T-helper 2 cell treated with Interferon-gamma antibody and Interleukin-4, amounts not matched to agents 100 ng/mL and 5 ng/mL, for 36 hours (primary cell): Measurements from ENCODE around the gene TP73. TPM values are rescaled to one million over a fixed set of nuclear protein-coding genes. Genes with fewer than 3 reads are reported as not detected.

Source experiments
- intact Hi-C: fragments of 100-400 bp; cut with micrococcal nuclease; formaldehyde crosslinking; loops from one replicate; pipeline ENCODE4 v1.15.1; 2023
- total RNA-seq: library from RNA; stranded (reverse); gene quantifications from 2 replicates; pipeline ENCODE4 v1.2.3, GENCODE V29; 2022

Gene TP73
- total RNA-seq, 1 donor from 2014 or later: 2.6 TPM

DNA sequence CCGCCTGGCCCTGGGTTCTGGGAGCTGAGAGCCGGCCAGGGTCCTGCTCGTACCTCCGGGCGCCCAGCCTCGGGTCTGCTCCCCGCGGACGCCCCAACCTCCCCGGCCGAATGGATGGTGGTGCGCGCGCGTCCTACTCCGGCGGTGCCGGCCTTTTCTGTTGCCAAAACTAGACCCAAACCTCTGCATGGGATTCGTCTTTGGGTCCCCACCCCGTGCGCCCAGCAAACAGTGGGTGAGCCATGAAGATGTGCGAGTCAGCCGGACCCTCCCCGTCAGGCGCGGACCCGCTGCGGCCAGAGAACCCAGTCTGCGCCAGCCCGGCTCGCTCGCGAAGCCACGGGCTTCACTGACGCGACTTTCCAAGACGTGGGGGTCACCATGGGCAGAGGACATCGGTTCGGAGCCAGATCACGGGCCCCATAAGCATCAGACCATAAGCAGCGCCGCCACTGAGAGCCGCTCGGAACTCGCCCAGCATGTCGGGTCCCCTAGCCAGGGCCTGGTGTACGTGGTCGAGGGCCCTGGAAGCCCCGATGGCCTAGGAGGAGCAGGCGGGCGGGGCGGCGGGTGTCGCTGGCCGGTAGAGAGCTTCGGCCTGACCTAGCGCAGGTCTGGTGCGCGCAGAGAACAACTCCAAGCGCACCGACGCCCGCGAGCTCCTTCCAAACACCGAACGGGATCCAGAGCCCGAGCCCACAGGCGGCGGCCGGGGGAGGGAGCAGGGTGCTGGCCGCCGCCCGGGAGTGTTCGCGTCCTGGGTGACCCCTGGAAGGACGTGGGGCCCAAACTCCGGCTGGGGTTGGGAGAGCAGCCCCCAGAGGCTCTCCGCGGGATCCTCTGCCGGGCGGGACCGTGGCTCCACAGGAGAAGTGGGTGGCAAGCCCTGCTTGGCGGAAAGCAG is 1.0 kb upstream of the TP73 start:
- intact Hi-C loops: loop anchor here (10.0 kb wide), 1 partner anchor 124 kb away; the partner anchor contains the start of gene SMIM1

DNA sequence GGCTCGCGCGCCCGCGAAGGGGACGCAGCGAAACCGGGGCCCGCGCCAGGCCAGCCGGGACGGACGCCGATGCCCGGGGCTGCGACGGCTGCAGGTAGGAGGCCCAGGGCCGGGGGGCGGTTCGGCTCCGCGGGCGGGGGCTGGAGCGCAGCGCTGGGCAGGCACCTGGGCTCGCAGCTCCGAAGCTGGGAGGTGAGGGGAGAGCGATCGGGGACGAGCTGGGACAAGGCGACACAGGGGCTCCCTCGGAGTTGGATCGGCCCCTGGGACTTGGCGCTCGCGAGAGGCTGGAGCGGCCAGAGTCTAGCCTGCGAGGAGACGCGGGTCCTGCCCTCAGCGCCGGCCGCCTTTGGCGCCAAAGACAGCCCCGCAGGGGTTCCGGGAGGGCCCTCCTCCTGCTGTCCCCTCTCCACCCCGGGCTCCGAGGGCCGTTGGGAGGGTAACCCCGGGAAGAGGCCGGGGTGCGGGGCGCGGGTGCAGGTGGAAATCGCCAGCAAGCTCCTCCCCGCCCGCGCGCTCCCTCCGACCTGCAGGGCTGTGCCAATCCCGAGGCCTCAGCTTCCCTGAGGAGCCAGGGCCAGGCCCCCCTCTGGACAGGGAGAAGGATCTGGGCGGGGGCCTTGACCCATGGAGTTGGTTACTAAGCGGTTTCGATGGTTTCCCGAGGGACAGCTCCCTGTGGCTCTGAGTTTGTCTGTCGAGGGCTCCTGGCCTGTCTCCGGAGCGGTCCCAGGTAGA is 401 bp downstream of the TP73 start:
- intact Hi-C loops: loop anchor here (10.0 kb wide), 1 partner anchor 122 kb away; the partner anchor contains the start of gene SMIM1

DNA sequence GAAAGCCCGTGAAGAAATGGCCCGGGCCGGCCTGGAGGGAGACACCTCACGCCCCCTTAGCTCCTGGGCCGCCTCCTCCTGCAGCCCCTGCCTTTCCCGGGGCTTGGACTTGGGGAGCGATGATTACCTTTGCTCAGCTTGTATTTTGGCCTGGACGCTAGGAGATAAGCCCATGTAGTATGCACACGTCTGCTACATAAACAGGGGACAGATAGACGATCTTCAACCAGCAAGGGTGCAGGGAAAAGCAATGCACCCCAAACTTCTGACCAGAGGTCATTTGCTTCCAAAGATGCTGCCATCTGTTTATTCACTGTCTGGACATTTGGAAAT is 936 bp downstream of the TP73 start:
- intact Hi-C loops: loop anchor here (10.0 kb wide), 1 partner anchor 122 kb away; the partner anchor contains the start of gene SMIM1

DNA sequence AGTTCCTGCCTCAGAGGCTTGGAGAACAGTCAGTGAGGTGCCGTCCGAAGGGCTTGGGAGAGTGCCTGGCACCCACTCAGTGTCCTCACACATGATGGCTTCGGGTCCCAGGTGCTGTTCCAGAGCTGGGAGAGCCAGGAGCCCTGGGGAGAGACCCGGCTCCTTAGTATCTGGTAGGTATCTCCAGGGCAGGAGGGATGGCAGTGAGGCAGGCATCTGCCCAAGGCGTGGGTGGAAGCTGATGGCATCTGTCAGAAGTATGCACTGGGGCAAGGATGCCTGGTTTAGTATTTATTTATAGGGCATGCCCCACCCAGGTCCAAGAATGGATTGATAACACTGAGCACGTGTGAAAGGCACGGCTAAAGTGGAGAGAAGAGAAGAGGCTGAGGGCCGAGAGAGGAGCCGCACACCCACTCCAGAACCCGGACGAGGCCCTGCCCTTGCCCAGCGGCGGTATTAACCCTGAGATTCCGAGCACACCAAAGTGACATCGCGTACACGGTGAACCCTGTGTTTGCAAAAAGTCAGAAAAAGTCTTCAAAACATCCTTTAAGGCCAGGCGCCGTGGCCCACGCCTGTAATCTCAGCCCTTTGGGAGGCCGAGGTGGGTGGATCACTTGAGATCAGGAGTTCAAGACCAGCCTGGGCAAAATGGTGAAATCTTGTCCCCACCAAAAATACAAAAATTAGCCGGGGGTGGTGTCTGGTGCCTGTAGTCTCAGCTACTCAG is 2.4 kb downstream of the TP73 start:
- intact Hi-C loops: loop anchor here (10.0 kb wide), 1 partner anchor 120 kb away; the partner anchor contains the start of gene SMIM1

DNA sequence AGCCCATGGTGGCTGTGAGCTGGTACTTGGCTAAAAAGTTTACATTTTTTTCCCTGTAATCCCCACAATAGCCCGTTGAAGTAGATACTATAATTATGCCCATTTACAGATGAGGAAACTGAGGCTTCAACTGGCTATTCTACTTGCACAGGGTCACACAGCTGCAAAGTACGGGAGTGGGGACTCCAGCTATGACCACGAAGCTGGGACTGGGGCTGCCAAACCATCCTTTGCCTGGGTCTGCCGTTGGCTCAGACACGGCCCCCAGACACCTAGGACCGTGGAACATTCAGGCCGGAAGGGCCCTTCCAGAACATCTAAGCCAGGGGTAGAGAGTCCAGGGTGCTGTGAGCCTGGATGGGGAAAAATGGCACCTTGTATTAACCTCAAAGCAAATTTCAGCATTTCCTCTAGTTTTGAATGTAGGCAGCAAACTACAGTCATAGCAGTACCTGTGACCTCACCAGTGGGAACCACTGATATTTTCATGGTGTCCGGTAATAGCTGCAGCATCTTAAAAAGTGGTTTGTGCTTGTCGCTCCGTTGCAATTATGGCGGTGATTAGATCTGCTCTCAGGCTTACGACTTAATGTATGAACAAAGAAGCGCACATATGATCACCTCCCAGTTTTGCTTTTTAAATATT is 4.3 kb downstream of the TP73 start:
- intact Hi-C loops: loop anchor here (10.0 kb wide), 1 partner anchor 118 kb away; the partner anchor contains the start of gene SMIM1

DNA sequence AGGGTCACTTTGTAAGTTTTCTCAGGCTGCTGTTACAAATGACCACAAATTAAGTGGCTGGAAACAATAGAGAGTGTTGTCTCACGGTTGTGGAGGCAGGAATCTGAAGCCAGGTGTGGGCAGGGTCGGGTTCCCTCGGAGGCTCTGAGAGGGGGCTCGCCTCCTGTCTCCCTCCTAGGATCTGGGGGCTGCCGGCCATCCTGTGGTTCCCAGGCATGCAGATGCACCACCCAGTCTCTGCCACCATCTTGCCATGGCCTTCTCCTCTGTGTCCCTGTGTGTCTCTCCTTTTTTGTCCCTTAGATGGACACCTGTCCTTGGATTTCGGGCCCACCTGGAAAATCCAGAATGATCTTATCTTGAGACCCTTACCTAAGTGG is 4.8 kb downstream of the TP73 start:
- intact Hi-C loops: loop anchor here (10.0 kb wide), 1 partner anchor 118 kb away; the partner anchor contains the start of gene SMIM1

DNA sequence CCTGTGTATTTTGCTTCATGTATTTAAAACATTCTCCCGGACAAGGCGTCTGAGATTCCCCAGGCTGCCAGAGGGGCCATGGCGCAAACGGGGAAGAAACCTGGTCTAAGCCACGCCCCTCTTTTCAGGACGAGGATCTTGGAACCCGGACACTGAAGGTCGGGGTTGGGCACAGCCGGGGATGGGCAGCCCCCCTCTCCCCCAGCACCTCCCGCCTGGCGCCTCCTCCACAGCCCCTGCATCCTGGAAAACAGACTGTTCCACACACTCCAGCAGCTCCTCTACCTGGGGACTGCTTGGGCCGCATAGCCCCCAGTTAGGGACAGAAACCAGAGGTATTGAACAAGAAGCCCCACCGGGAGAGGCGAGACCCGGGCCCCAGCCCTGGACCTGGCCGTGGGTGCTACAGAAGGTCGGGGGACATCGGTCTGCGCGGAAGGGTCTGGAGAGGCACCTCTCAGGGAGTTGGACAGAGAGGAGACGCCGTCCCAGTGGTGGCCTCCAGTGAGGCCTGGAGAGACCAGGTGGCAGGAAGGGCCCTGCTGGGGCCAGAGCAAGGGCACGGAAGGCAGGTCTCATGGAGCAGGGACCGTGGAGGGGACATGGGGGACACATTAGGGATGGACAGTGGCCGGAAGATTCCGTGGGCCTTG is 5.4 kb downstream of the TP73 start:
- intact Hi-C loops: loop anchor here (10.0 kb wide), 1 partner anchor 117 kb away; the partner anchor contains the start of gene SMIM1

DNA sequence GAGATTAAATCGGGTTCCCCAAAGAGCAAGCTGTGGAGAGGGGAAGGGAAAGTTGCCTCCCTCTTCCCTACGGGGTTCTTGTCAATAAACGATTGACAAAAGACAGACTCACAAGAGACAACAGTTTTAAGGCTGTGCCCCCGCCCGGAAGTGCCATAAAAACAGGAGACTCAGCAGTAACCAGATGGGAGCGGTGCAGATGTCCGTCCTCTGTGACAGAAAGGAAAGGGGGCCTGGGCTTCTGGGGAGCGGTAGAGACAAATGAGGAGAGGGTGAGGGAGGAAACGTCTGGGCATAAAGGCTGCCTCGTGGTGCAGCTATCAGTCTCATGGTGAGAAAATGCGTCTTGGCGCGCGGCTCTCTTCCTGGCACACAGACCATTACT is 5.9 kb downstream of the TP73 start:
- intact Hi-C loops: loop anchor here (10.0 kb wide), 1 partner anchor 117 kb away; the partner anchor contains the start of gene SMIM1

DNA sequence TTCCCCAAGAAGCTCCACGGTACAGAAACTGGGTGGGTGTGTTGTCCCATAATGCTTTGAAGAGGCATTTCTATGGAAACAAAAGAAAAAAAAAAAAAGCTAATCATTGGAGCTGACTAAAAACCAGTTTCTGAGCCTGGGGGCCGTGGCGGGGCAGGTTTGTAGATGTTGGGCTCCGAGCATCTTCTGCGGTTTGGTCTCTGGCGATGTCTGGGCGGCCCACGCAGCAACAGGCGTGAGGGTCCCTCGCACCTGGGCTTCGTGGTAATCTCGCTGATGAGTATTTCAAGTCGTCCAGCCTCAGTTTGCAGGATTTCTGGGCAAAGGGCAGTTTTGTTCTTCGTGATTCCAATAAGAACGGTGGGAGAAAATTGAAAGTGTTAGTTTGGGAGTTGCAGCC is 6.8 kb downstream of the TP73 start:
- intact Hi-C loops: loop anchor here (10.0 kb wide), 1 partner anchor 116 kb away; the partner anchor contains the start of gene SMIM1

DNA sequence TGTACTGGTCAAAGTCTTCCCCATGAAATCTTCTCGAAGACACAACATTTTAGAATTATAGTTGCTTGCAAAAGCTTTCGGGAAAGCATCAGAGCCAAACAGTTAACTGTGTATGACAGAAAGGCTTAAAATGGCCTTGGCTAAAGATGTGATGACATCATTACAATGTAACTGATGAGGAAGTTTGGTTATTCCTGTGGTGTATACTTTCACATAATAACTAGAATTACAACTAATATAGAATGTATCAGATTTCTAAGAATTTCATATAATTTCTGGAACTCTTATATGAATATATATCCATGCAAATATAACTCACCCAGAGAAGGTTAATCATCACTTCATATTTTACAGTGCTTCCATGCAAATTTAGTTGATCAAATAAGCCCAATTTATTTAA is 8.4 kb downstream of the TP73 start:
- intact Hi-C loops: no loop called here

DNA sequence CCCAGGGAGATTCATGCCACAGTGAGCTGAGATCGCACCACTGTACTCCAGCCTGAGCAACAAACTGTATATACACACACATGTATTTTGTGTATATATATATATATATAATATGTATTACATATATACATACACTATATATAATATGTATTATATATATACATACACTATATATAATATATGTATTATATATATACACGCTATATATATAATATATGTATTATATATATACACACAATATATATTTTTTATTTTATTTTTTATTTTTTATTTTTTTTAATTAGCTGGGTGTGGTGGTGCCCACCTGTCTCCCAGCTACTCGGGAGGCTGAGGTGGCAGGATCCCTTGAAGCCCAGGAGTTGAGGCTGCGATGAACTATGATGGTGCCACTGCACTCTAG is 9.3 kb downstream of the TP73 start:
- intact Hi-C loops: no loop called here

DNA sequence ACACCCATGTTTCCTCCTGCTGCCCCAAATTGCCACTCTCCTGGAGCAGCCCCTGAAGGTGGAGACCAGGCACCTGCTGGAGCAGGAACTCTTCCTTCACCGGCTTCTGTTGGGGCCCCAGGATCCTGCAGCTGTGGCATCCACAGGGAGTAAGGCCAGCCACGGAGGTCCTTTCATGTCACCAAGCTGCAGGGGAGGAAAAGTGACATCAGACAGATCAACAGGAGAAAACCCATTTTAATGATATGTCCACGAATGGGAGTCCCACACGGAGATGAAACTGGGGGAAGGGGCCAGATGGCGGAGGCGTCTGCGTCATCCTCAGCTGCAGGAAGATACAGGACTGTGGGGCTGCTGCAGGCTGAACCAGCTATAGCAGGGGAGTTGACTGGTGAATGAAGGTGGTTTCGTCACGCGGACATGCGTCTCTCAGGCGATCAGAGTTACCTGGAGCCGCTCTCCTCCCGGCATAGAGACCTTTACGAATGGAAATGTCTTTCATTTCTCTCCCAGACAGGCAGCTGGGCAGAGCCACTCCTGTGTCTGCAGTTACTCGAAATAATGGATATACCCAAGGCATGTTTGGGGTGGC is 9.9 kb downstream of the TP73 start:
- intact Hi-C loops: no loop called here

DNA sequence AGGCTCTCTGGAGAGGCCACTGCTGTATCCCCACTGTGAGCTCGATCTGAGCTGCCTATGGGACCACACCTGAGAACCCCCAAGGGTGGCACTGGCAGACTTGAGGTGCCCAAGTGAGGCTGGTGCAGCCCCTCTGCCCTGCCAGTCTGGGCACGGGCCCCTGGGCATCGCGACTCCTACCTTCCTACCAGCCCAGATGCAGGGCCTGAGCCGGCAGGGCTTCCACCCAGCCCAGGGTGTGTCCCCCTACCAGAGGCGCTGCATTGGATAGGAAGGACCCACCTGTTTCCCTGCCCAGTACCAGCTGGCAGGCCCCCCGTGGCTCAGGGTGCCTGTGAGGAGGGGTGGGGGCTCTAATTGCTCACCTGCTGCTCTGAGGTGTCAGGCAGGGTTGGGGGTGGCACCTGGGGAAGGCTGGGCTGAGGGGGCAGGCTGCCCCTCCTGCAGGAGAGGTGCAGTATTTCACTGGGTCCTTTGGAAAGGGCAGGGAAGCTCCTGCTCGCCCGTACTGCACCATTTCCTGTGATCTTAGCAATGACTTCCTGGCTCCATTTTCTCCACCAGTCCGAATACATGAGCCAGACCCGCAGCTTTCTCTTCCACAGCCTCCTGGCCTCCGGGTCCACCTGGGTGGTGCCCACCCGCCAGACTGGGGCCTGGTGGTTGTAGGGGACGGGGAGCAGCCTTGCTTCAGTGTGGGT is 11.8 kb downstream of the TP73 start:
- intact Hi-C loops: no loop called here

DNA sequence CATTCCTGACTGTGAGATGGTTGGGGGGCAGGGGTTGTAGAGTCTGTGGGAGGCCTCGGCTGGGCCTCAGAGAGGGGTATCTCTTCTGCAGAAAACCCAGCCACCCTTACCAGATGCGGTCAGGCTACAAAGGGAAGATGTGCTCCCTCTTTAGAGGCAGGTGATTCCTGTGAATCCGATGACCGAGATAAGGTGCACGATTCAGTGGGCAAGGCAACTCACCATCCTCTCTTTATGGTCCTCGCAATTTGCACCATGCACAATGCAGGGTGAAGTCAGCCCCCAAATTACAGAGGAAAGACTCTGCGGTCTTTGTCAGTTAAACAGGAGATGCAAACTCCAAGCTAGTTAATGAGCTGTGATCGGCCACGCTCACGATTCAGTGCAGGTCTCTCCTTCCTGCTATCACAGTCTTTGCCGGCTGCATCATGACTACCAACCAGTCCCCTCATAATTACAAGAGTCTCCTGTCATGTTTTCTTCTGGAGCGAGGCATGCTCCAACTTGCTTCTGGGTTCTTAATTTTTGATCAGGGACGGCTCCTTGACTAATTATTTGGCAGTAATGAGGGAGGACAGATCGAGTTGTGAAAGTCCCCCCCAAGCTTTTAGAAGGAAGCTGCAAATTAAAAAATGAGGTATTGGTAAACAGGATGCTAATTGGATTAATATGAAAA is 12.5 kb downstream of the TP73 start:
- intact Hi-C loops: no loop called here

DNA sequence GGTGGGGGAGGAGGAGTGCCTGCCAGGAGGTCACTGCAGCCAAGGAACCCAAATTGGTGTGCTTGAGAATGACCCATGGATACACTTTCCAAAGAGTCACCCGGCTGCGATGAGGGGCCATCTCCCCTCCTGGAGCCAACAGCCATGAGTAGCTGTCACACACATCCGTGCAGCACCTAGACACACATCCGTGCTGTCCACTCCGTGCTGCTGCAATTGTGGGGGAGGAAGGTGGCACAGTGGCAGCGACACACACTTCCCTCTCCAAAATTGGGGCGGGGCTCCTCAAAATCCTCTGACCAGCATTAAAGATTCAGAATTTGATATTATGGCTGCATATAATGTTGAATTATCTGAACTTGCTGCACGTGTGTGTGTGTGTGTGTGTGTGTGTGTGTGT is 15.8 kb downstream of the TP73 start:
- intact Hi-C loops: no loop called here

DNA sequence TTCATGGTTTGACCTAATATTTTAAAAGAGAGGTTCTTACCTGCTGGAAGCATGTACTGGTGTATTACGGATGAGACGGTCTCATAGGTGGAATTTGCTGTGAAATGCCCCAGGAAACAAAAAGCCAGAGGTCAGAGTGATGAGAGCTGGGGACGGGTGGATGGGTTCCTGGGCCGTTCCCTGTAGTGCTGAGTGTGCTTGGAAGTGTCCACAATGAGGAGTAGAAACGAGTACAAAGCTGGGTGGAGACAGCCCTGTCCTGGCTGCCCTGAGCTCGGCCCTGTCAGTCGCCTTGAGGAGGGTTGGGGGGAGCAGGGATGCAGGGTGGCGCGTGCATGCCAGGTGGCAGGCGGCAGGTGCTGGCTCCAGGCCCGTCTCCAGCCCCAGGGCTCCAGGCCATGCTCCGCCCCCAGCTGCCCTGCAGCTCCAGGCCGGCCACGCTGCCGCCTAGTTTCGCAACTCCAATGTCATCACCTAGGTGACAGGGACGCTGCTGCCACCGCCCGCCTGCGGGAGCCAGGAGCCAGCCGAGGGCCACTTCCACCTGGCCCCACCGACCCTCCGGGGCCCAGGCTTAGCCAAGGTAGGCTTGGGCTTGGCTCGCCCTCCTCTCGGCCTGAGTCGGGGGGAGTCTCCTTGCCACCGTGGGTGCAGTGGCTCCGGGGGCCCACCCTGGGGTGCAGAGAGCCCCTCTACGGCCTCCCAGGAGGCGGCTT is 16.4 kb downstream of the TP73 start:
- intact Hi-C loops: no loop called here

DNA sequence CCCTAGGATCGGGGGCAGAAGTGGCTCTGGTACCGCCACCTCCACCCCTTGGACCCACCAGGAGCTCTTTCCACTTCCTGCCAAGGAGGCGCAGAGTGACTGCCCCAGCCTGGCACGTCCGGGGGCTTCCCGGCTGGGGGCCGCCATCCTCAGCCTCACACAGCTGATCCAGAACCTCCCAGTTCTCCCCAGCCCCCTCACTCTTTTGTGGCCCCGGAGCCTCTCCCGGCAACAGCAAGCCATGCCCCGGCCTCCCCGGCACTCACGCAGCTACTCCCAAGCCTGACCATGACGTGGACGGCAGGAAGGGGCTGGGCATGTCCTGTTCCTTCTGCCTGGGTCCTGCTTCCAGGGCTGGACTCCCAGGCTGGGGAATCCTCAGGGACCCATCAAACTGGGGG is 17.1 kb downstream of the TP73 start:
- intact Hi-C loops: no loop called here

DNA sequence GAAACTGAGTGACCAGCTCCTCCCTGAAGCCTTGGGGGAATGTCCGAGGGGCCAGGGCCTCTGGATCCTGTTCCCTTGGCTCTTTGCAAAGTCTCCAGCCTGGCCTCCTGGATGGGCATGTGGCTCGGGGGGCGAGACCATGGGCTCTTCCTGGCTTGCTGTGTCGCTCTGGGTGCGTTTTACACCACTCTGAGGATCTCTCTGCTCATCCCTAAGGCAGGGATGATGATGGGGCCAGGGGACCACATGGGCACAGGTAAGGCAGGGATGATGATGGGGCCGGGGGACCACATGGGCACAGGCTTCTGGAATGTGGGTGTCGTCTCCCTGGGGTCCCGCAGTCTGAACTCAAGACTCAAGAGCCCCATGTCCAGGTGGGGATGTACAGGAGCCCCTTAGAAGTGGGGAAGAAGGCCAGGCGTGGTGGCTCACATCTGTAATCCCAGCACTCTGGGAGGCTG is 17.7 kb downstream of the TP73 start:
- intact Hi-C loops: no loop called here
